ENCODE measurements around the gene AIFM3. TPM values are rescaled to one million over a fixed set of nuclear protein-coding genes. Genes with fewer than 3 reads are reported as not detected.

Gene AIFM3
- total RNA-seq, 3 donors from 2014 or later: 1.6 to 3.3 (median 2.2) TPM

GRCh38 chr22:20948450-20948849 is 18.6 kb upstream of the AIFM3 start:
- H3K27me3 ChIP-seq: no peaks in the 10 kb centered on the region
- no peak for TF ChIP-seq POLR2AphosphoS5 (IDR thresholded peaks at IDR 0.05)
- no peak for TF ChIP-seq POLR2A (IDR thresholded peaks at IDR 0.05)
- H3K4me3 ChIP-seq: no peak overlapping the region
- H3K4me1 ChIP-seq: no peaks in the 10 kb centered on the region
- no peak for DNase-seq (ENCODE audit: low spot score in 2 of 2)
- intact Hi-C loops (cut with DNase I; ENCODE audit: low total_unique reads): no loop called here
- H3K27ac ChIP-seq: no peak overlapping the region
- H3K9me3 ChIP-seq: no peaks in the 10 kb centered on the region
- no peaks in the 10 kb centered on the region for H3K36me3 ChIP-seq

- H3K36me3 ChIP-seq: no peaks in the 10 kb centered on the region
- H3K27me3 ChIP-seq: no peaks in the 10 kb centered on the region
- H3K4me3 ChIP-seq: no peak overlapping the region
- no peaks in the 10 kb centered on the region for H3K4me1 ChIP-seq
- TF ChIP-seq POLR2A (IDR thresholded peaks at IDR 0.05) (no peak), CTCF (IDR thresholded peaks at IDR 0.05) (no peak), POLR2AphosphoS5 (IDR thresholded peaks at IDR 0.05) (no peak)
- DNase-seq (ENCODE audit: low spot score in 2 of 2): no peak
- intact Hi-C loops (cut with DNase I; ENCODE audit: low total_unique reads): no loop called here
- H3K9me3 ChIP-seq: no peaks in the 10 kb centered on the region
- H3K27ac ChIP-seq: no peak overlapping the region
These were observed 18.1 kb upstream of the AIFM3 start for GRCh38 chr22:20948989-20949388.

DNA sequence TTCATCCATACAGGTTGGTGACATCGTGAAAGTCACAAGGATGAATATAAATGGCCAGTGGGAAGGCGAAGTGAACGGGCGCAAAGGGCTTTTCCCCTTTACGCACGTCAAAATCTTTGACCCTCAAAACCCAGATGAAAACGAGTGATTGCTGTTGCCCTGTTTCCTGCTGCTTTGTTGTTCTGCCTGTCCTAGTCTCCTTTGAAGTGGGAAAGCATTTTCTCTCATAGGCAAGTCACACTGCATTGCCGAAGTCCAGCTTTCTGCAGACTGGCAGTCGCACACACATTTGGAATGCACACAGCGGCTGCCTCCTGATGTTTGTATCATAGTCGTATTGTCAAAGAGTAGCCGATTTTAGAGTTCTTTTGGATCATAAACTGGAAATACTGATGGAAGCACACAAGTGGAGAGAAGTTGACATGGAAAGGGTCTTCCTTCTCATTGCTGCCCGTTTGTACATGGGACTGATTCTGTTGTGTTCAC is 17.3 kb upstream of the AIFM3 start:
- no peaks in the 10 kb centered on the region for H3K4me1 ChIP-seq
- H3K4me3 ChIP-seq: no peak overlapping the region
- intact Hi-C loops (cut with DNase I; ENCODE audit: low total_unique reads): no loop called here
- no peaks in the 10 kb centered on the region for H3K27me3 ChIP-seq
- H3K27ac ChIP-seq: no peak overlapping the region
- DNase-seq (ENCODE audit: low spot score in 2 of 2): no peak
- H3K9me3 ChIP-seq: no peaks in the 10 kb centered on the region
- TF ChIP-seq POLR2A (IDR thresholded peaks at IDR 0.05) (no peak), CTCF (IDR thresholded peaks at IDR 0.05) (no peak), POLR2AphosphoS5 (IDR thresholded peaks at IDR 0.05) (no peak)
- no peaks in the 10 kb centered on the region for H3K36me3 ChIP-seq

DNA sequence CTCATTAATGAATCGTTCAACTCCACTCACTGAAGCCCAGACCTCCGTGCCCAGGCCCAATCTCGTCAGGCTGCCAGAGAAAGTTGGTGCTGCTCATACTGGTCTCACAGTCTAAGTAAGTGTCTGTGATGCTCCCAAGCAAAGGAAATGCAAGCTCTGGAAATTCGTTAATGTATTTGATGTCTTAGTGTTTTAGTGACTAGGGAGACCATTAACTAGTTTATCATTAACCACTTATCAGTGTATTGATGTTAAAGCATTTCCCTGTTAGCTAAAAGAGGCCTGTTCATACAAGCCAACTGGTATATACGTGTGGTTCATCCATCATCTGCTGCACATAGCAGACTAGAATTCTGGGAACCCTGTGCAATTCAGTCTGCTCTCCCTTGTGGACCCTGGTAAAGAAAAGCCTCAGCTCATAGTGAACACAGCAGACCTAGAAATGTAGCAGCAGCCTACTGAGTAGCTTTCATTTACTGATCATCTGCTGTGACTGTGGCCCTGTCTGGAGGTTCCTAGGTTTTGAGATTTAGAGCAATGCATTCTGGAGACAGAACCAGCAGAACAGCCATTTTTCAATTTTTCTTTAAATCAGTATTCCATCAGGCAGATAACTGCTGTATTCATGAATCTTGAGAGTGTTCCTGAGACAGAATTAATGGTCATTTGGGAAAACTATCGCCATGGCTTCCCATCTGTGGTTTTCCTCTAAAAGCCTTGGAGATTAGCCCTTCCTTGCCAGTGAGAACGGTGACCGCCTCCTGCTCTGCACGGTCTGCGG is 15.7 kb upstream of the AIFM3 start:
- DNase-seq (ENCODE audit: low spot score in 2 of 2): no peak
- H3K4me1 ChIP-seq: no peaks in the 10 kb centered on the region
- H3K36me3 ChIP-seq: no peaks in the 10 kb centered on the region
- no peaks in the 10 kb centered on the region for H3K9me3 ChIP-seq
- no peaks in the 10 kb centered on the region for H3K27me3 ChIP-seq
- H3K4me3 ChIP-seq: no peak overlapping the region
- intact Hi-C loops (cut with DNase I; ENCODE audit: low total_unique reads): no loop called here
- no peak overlapping the region for H3K27ac ChIP-seq
- TF ChIP-seq POLR2AphosphoS5 (IDR thresholded peaks at IDR 0.05) (no peak), POLR2A (IDR thresholded peaks at IDR 0.05) (no peak), CTCF (IDR thresholded peaks at IDR 0.05) (no peak)

GRCh38 chr22:20951932-20952380 is 15.1 kb upstream of the AIFM3 start:
- no peak for DNase-seq (ENCODE audit: low spot score in 2 of 2)
- TF ChIP-seq CTCF (IDR thresholded peaks at IDR 0.05) (no peak), POLR2A (IDR thresholded peaks at IDR 0.05) (no peak), POLR2AphosphoS5 (IDR thresholded peaks at IDR 0.05) (no peak)
- H3K9me3 ChIP-seq: no peaks in the 10 kb centered on the region
- H3K4me1 ChIP-seq: no peaks in the 10 kb centered on the region
- intact Hi-C loops (cut with DNase I; ENCODE audit: low total_unique reads): no loop called here
- no peak overlapping the region for H3K27ac ChIP-seq
- no peaks in the 10 kb centered on the region for H3K36me3 ChIP-seq
- H3K27me3 ChIP-seq: no peaks in the 10 kb centered on the region
- no peak overlapping the region for H3K4me3 ChIP-seq
